Mammary epithelial cell (primary cell): Measurements from ENCODE around the gene STK35.

ENCODE experiments used
- EZH2 ChIP-seq: IDR thresholded peaks from 2 replicates; pipeline ENCODE4 v1.6.1; 2012; ENCODE audit warnings: low read length, inconsistent platforms, borderline replicate concordance
- TF ChIP-seq, protein P1 (sequence below), 2 donors: IDR thresholded peaks in 1 of 2; conservative IDR thresholded peaks in 1 of 2; 2 replicates each; pipeline ENCODE4 v1.5.1; 2011 to 2012; ENCODE audit warnings: inconsistent platforms in 2 of 2, low read length in 2 of 2, mild to moderate bottlenecking in 2 of 2, control low read depth in 1 of 2, low read depth in 1 of 2; ENCODE audit not compliant: insufficient read depth in 1 of 2; ENCODE audit errors: extremely low read depth in 1 of 2

DNA sequence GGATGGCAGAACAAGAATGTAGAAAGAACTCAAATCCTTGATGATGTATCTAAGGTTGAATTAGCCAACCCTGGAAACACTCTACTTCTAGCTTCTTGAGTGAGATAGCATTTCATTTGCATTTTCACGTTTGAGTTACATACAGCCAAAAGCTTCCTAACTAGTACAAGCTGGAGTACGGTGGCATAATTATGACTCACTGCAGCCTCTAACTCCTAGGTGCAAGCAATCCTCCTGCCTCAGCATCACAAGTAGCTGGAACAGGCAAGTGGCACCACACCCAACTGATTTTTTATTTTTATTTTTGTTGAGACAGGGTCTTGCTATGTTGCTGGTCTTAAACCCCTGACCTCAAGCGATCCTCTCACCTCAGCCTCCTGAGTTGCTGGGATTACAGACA lies 36.5 kb upstream of the STK35 start:
- TF ChIP-seq, protein P1, sequence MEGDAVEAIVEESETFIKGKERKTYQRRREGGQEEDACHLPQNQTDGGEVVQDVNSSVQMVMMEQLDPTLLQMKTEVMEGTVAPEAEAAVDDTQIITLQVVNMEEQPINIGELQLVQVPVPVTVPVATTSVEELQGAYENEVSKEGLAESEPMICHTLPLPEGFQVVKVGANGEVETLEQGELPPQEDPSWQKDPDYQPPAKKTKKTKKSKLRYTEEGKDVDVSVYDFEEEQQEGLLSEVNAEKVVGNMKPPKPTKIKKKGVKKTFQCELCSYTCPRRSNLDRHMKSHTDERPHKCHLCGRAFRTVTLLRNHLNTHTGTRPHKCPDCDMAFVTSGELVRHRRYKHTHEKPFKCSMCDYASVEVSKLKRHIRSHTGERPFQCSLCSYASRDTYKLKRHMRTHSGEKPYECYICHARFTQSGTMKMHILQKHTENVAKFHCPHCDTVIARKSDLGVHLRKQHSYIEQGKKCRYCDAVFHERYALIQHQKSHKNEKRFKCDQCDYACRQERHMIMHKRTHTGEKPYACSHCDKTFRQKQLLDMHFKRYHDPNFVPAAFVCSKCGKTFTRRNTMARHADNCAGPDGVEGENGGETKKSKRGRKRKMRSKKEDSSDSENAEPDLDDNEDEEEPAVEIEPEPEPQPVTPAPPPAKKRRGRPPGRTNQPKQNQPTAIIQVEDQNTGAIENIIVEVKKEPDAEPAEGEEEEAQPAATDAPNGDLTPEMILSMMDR (conservative IDR thresholded peaks at IDR 0.05 in 1 of 2, IDR thresholded peaks at IDR 0.05 in 1 of 2; ENCODE audit: extremely low read depth in 1 of 2, insufficient read depth in 1 of 2, low read depth in 1 of 2, low read length in 2 of 2) = no peak
- TF ChIP-seq EZH2 = no peak
